Measurements from ENCODE around the gene SALL1. TPM values are rescaled to one million over a fixed set of nuclear protein-coding genes. Genes with fewer than 3 reads are reported as not detected.

SALL1 gene
- total and polyA plus RNA-seq, 4 donors, result not detected

GRCh38 chr16:51147776-51148677 is 3.0 kb downstream of the SALL1 start:
- no peak overlapping the region for H3K4me3 ChIP-seq (ENCODE audit: low read length in 2 of 2)
- DNase-seq, result no peak
- peaks cover 0 to 1% of the 10 kb centered on the region in 2 donors for H3K27me3 ChIP-seq (ENCODE audit: control insufficient read depth in 1 of 2, insufficient read depth in 2 of 2, low read length in 1 of 2)
- H3K36me3 ChIP-seq (ENCODE audit: control insufficient read depth in 1 of 2, insufficient read depth in 2 of 2, low read length in 1 of 2), result no peaks in the 10 kb centered on the region
- 85 to 93% methylated on average over 3 of the region's 3 CpGs for WGBS, 2 donors
- H3K4me1 ChIP-seq (ENCODE audit: control insufficient read depth in 1 of 2, insufficient read depth in 2 of 2, low read length in 2 of 2), result no peaks in the 10 kb centered on the region
- intact Hi-C loops (cut with DNase I), result no loop called here
- H3K27ac ChIP-seq (ENCODE audit: low read depth in 1 of 2, low read length in 2 of 2), result no peak overlapping the region
- H3K9me3 ChIP-seq (ENCODE audit: control insufficient read depth, low read length), result no peaks in the 10 kb centered on the region
- no peak for ATAC-seq (ENCODE audit: low FRiP score)

- 38% methylated on average over 6 of the region's 6 CpGs for WGBS, 2 donors
- Histone ChIP-seq H3K27ac (ENCODE audit: low read depth in 1 of 2, low read length in 2 of 2) (no peak overlapping the region), H3K4me3 (ENCODE audit: low read length in 2 of 2) (no peak overlapping the region), H3K4me1 (ENCODE audit: control insufficient read depth in 1 of 2, insufficient read depth in 2 of 2, low read length in 2 of 2) (no peaks in the 10 kb centered on the region), H3K27me3 (ENCODE audit: control insufficient read depth in 1 of 2, insufficient read depth in 2 of 2, low read length in 1 of 2) (peaks cover 0 to 1% of the 10 kb centered on the region in 2 donors), H3K36me3 (ENCODE audit: control insufficient read depth in 1 of 2, insufficient read depth in 2 of 2, low read length in 1 of 2) (no peaks in the 10 kb centered on the region), H3K9me3 (ENCODE audit: control insufficient read depth, low read length) (no peaks in the 10 kb centered on the region)
- no peak for DNase-seq
- intact Hi-C loops (cut with DNase I), result no loop called here
- no peak for ATAC-seq (ENCODE audit: low FRiP score)
Measured at GRCh38 chr16:51146256-51146924, 4.7 kb downstream of the SALL1 start.

GRCh38 chr16:51144203-51144602 is 6.9 kb downstream of the SALL1 start:
- no peaks in the 10 kb centered on the region for H3K4me1 ChIP-seq (ENCODE audit: control insufficient read depth in 1 of 2, insufficient read depth in 2 of 2, low read length in 2 of 2)
- H3K27me3 ChIP-seq (ENCODE audit: control insufficient read depth in 1 of 2, insufficient read depth in 2 of 2, low read length in 1 of 2), result peaks cover 0 to 1% of the 10 kb centered on the region in 2 donors
- no peak for ATAC-seq (ENCODE audit: low FRiP score)
- H3K9me3 ChIP-seq (ENCODE audit: control insufficient read depth, low read length), result peaks cover 2% of the 10 kb centered on the region
- no peak for DNase-seq
- 45 to 53% methylated on average over 1 of the region's 1 CpG for WGBS, 2 donors
- intact Hi-C loops (cut with DNase I), result no loop called here
- H3K36me3 ChIP-seq (ENCODE audit: control insufficient read depth in 1 of 2, insufficient read depth in 2 of 2, low read length in 1 of 2), result no peaks in the 10 kb centered on the region
- no peak overlapping the region for H3K4me3 ChIP-seq (ENCODE audit: low read length in 2 of 2)
- H3K27ac ChIP-seq (ENCODE audit: low read depth in 1 of 2, low read length in 2 of 2), result no peak overlapping the region

- Histone ChIP-seq H3K4me3 (ENCODE audit: low read length in 2 of 2) (no peak overlapping the region), H3K27ac (ENCODE audit: low read depth in 1 of 2, low read length in 2 of 2) (no peak overlapping the region), H3K4me1 (ENCODE audit: control insufficient read depth in 1 of 2, insufficient read depth in 2 of 2, low read length in 2 of 2) (no peaks in the 10 kb centered on the region), H3K27me3 (ENCODE audit: control insufficient read depth in 1 of 2, insufficient read depth in 2 of 2, low read length in 1 of 2) (peaks cover 0 to 1% of the 10 kb centered on the region in 2 donors), H3K36me3 (ENCODE audit: control insufficient read depth in 1 of 2, insufficient read depth in 2 of 2, low read length in 1 of 2) (no peaks in the 10 kb centered on the region), H3K9me3 (ENCODE audit: control insufficient read depth, low read length) (peaks cover 2% of the 10 kb centered on the region)
- 50 to 58% methylated on average over 5 of the region's 5 CpGs for WGBS, 2 donors
- intact Hi-C loops (cut with DNase I), result no loop called here
- DNase-seq (no peak), ATAC-seq (ENCODE audit: low FRiP score) (no peak)
Measured at GRCh38 chr16:51143196-51143977, 7.7 kb downstream of the SALL1 start.

- no peak for ATAC-seq (ENCODE audit: low FRiP score)
- H3K4me3 ChIP-seq (ENCODE audit: low read length in 2 of 2), result no peak overlapping the region
- DNase-seq, result no peak
- H3K4me1 ChIP-seq (ENCODE audit: control insufficient read depth in 1 of 2, insufficient read depth in 2 of 2, low read length in 2 of 2), result no peaks in the 10 kb centered on the region
- peaks cover 2% of the 10 kb centered on the region for H3K9me3 ChIP-seq (ENCODE audit: control insufficient read depth, low read length)
- WGBS, 2 donors, result 88 to 91% methylated on average over 21 of the region's 21 CpGs
- H3K27me3 ChIP-seq (ENCODE audit: control insufficient read depth in 1 of 2, insufficient read depth in 2 of 2, low read length in 1 of 2), result no peaks in the 10 kb centered on the region
- intact Hi-C loops (cut with DNase I), result no loop called here
- no peaks in the 10 kb centered on the region for H3K36me3 ChIP-seq (ENCODE audit: control insufficient read depth in 1 of 2, insufficient read depth in 2 of 2, low read length in 1 of 2)
- no peak overlapping the region for H3K27ac ChIP-seq (ENCODE audit: low read depth in 1 of 2, low read length in 2 of 2)
Measured at GRCh38 chr16:51141541-51141940, 9.5 kb downstream of the SALL1 start.

- Histone ChIP-seq H3K27me3 (ENCODE audit: control insufficient read depth in 1 of 2, insufficient read depth in 2 of 2, low read length in 1 of 2) (no peaks in the 10 kb centered on the region), H3K36me3 (ENCODE audit: control insufficient read depth in 1 of 2, insufficient read depth in 2 of 2, low read length in 1 of 2) (no peaks in the 10 kb centered on the region), H3K27ac (ENCODE audit: low read depth in 1 of 2, low read length in 2 of 2) (no peak overlapping the region), H3K4me1 (ENCODE audit: control insufficient read depth in 1 of 2, insufficient read depth in 2 of 2, low read length in 2 of 2) (no peaks in the 10 kb centered on the region), H3K9me3 (ENCODE audit: control insufficient read depth, low read length) (peaks cover 2% of the 10 kb centered on the region), H3K4me3 (ENCODE audit: low read length in 2 of 2) (no peak overlapping the region)
- 61 to 64% methylated on average over 9 of the region's 9 CpGs for WGBS, 2 donors
- no peak for ATAC-seq (ENCODE audit: low FRiP score)
- intact Hi-C loops (cut with DNase I), result no loop called here
- no peak for DNase-seq
Measured at GRCh38 chr16:51141106-51141505, 10.0 kb downstream of the SALL1 start.

- no peaks in the 10 kb centered on the region for H3K4me1 ChIP-seq (ENCODE audit: control insufficient read depth in 1 of 2, insufficient read depth in 2 of 2, low read length in 2 of 2)
- no peaks in the 10 kb centered on the region for H3K36me3 ChIP-seq (ENCODE audit: control insufficient read depth in 1 of 2, insufficient read depth in 2 of 2, low read length in 1 of 2)
- no peak overlapping the region for H3K27ac ChIP-seq (ENCODE audit: low read depth in 1 of 2, low read length in 2 of 2)
- H3K9me3 ChIP-seq (ENCODE audit: control insufficient read depth, low read length), result peaks cover 2% of the 10 kb centered on the region
- WGBS, 2 donors, result 92 to 94% methylated on average over 15 of the region's 15 CpGs
- ATAC-seq (ENCODE audit: low FRiP score) (no peak), DNase-seq (no peak)
- peaks cover 0 to 3% of the 10 kb centered on the region in 2 donors for H3K27me3 ChIP-seq (ENCODE audit: control insufficient read depth in 1 of 2, insufficient read depth in 2 of 2, low read length in 1 of 2)
- no peak overlapping the region for H3K4me3 ChIP-seq (ENCODE audit: low read length in 2 of 2)
- intact Hi-C loops (cut with DNase I), result no loop called here
Measured at GRCh38 chr16:51140112-51140511, 11.0 kb downstream of the SALL1 start.

- Histone ChIP-seq H3K4me1 (ENCODE audit: control insufficient read depth in 1 of 2, insufficient read depth in 2 of 2, low read length in 2 of 2) (no peaks in the 10 kb centered on the region), H3K27me3 (ENCODE audit: control insufficient read depth in 1 of 2, insufficient read depth in 2 of 2, low read length in 1 of 2) (peaks cover 0 to 3% of the 10 kb centered on the region in 2 donors), H3K27ac (ENCODE audit: low read depth in 1 of 2, low read length in 2 of 2) (no peak overlapping the region), H3K4me3 (ENCODE audit: low read length in 2 of 2) (no peak overlapping the region), H3K9me3 (ENCODE audit: control insufficient read depth, low read length) (peaks cover 2% of the 10 kb centered on the region), H3K36me3 (ENCODE audit: control insufficient read depth in 1 of 2, insufficient read depth in 2 of 2, low read length in 1 of 2) (no peaks in the 10 kb centered on the region)
- ATAC-seq (ENCODE audit: low FRiP score) (no peak), DNase-seq (no peak)
- intact Hi-C loops (cut with DNase I), result no loop called here
- WGBS, 2 donors, result 91 to 95% methylated on average over 11 of the region's 11 CpGs
Measured at GRCh38 chr16:51139568-51139967, 11.5 kb downstream of the SALL1 start.
